HCT116 (cell line): ENCODE results near the gene HSD17B3. TPM values are rescaled to one million over a fixed set of nuclear protein-coding genes. Genes with fewer than 3 reads are reported as not detected.

Experiments
- ATAC-seq: fragments of 200-7000 bp; cut with Tn5 transposase; 2 replicates; pipeline ENCODE4 v1.9.1; 2020; ENCODE audit warnings: mild to moderate bottlenecking, moderate library complexity
- BruUV-seq: library from RNA; stranded (reverse); fragments of 400-500 nt; replicated peaks from 2 replicates; lab custom pipeline; 2021; lab: Mats Ljungman, UMichigan
- CTCF ChIA-PET: fragments of 300-600 bp; sonication (Branson Sonifier 250); formaldehyde crosslinking; loops from one replicate; lab custom pipeline; 2021; ENCODE audit warnings: antibody characterized with exemption; lab: Charles Lee
- POLR2A ChIA-PET: fragments of 300-600, 350-600 bp; sonication (Branson Sonifier 250); formaldehyde crosslinking; loops from one replicate; lab custom pipeline; 2021; ENCODE audit warnings: antibody characterized with exemption; lab: Charles Lee
- RAD21 ChIA-PET, 2 experiments: fragments of 300-600 bp; sonication (Branson Sonifier 250); formaldehyde crosslinking; loops; one replicate each; lab custom pipeline; 2023; ENCODE audit warnings: low total read pairs in 2 of 2; ENCODE audit not compliant: uncharacterized antibody in 2 of 2, unreplicated experiment in 2 of 2, low non-redundant PET in 1 of 2; lab: Charles Lee
- DNase-seq: peaks from one replicate; pipeline ENCODE4 v3.0.0-alpha.2; 2010; ENCODE audit warnings: low read depth, low spot score
- H2AFZ ChIP-seq: fragments of 200-600 bp; shearing (Covaris generic), sonication (generic); 2 replicates; pipeline ENCODE4 v1.6.1; 2017; ENCODE audit warnings: low read depth, mixed run types, mixed read lengths, antibody characterized with exemption, low read length; ENCODE audit not compliant: poor library complexity, severe bottlenecking
- H3K27ac ChIP-seq: 2 replicates; pipeline ENCODE4 v1.5.1; 2012; ENCODE audit warnings: low read depth, low read length
- H3K27me3 ChIP-seq: fragments of 200-600 bp; sonication (generic); 2 replicates; pipeline ENCODE4 v1.6.1; 2016; ENCODE audit warnings: mixed run types, low read length, mixed read lengths; ENCODE audit not compliant: insufficient read depth
- H3K36me3 ChIP-seq, 2 experiments: fragments of 200-500 bp in 1 of 2; fragments of 200-600 bp in 1 of 2; sonication (Bioruptor generic) in 1 of 2; sonication (generic) in 1 of 2; 2 replicates each; pipeline versions ENCODE4 v1.5.1 to v1.6.1; 2014 to 2016; ENCODE audit warnings: low read length in 2 of 2, inconsistent platforms in 1 of 2, mixed read lengths in 1 of 2, mixed run types in 1 of 2; ENCODE audit not compliant: insufficient read depth in 2 of 2, control insufficient read depth in 1 of 2
- H3K4me1 ChIP-seq, 2 experiments: fragments of 200-600 bp in 1 of 2; sonication (generic) in 1 of 2; 2 replicates each; pipeline versions ENCODE4 v1.5.1 to v1.6.1; 2012 to 2017; ENCODE audit warnings: low read length in 2 of 2, inconsistent platforms in 1 of 2, mild to moderate bottlenecking in 1 of 2, mixed read lengths in 1 of 2, mixed run types in 1 of 2, moderate library complexity in 1 of 2; ENCODE audit not compliant: insufficient read depth in 2 of 2, control insufficient read depth in 1 of 2
- H3K4me2 ChIP-seq: fragments of 200-600 bp; sonication (generic); 2 replicates; pipeline ENCODE4 v1.6.1; 2017; ENCODE audit warnings: mixed run types, low read length, mixed read lengths
- H3K4me3 ChIP-seq, 2 experiments: fragments of 200-600 bp in 1 of 2; sonication (generic) in 1 of 2; replicated peaks in 1 of 2; 2 replicates each; pipeline ENCODE4 v1.5.1; 2011 to 2016; ENCODE audit warnings: low read length in 2 of 2, control low read depth in 1 of 2, low read depth in 1 of 2, mild to moderate bottlenecking in 1 of 2, mixed read lengths in 1 of 2, mixed run types in 1 of 2
- H3K79me2 ChIP-seq: fragments of 200-600 bp; sonication (generic); 2 replicates; pipeline ENCODE4 v1.6.1; 2017; ENCODE audit warnings: mild to moderate bottlenecking, mixed run types, low read length, moderate library complexity, mixed read lengths; ENCODE audit not compliant: insufficient read depth
- H3K9ac ChIP-seq: fragments of 200-600 bp; sonication (generic); 2 replicates; pipeline ENCODE4 v1.6.1; 2016; ENCODE audit warnings: low read length, mixed read lengths
- H3K9me2 ChIP-seq: fragments of 200-600 bp; sonication (generic), shearing (Covaris generic); 2 replicates; pipeline ENCODE4 v1.6.1; 2017; ENCODE audit warnings: mixed run types, mild to moderate bottlenecking, moderate library complexity; ENCODE audit not compliant: insufficient read depth
- H3K9me3 ChIP-seq, 2 experiments: fragments of 200-500 bp in 1 of 2; fragments of 200-600 bp in 1 of 2; sonication (Bioruptor generic) in 1 of 2; sonication (generic) in 1 of 2; 2 replicates each; pipeline ENCODE4 v1.6.1; 2014 to 2017; ENCODE audit warnings: low read length in 2 of 2, mixed read lengths in 2 of 2, inconsistent platforms in 1 of 2, low read depth in 1 of 2, mild to moderate bottlenecking in 1 of 2, mixed run types in 1 of 2, moderate library complexity in 1 of 2; ENCODE audit not compliant: control insufficient read depth in 1 of 2, insufficient read depth in 1 of 2
- H4K20me1 ChIP-seq: fragments of 200-600 bp; sonication (generic), shearing (Covaris generic); 2 replicates; pipeline ENCODE4 v1.6.1; 2017; ENCODE audit warnings: mixed run types, mild to moderate bottlenecking, moderate library complexity; ENCODE audit not compliant: insufficient read depth
- CTCF ChIP-seq, 3 experiments: fragments of 200-600 bp in 1 of 3; sonication (generic) in 1 of 3; IDR thresholded peaks in 2 of 3; conservative IDR thresholded peaks in 1 of 3; 2 replicates each; pipeline ENCODE4 v1.5.1; 2012 to 2017; ENCODE audit warnings: low read depth in 2 of 3, low read length in 2 of 3, antibody characterized with exemption in 1 of 3, borderline replicate concordance in 1 of 3, control low read depth in 1 of 3, mild to moderate bottlenecking in 1 of 3, mixed read lengths in 1 of 3, mixed run types in 1 of 3, moderate library complexity in 1 of 3; ENCODE audit not compliant: insufficient read depth in 1 of 3
- ELF1 ChIP-seq: IDR thresholded peaks from 2 replicates; pipeline ENCODE4 v1.6.1; 2012; ENCODE audit warnings: low read depth, borderline replicate concordance
- EZH2 ChIP-seq: fragments of 200-600 bp; sonication (generic); IDR thresholded peaks from 2 replicates; pipeline ENCODE4 v1.6.1; 2017; ENCODE audit warnings: antibody characterized with exemption, mixed run types
- EZH2phosphoT487 ChIP-seq: fragments of 200-600 bp; IDR thresholded peaks from 2 replicates; pipeline ENCODE4 v1.6.1; 2018; ENCODE audit warnings: antibody characterized with exemption, borderline replicate concordance
- POLR2AphosphoS5 ChIP-seq: IDR thresholded peaks from 2 replicates; pipeline ENCODE4 v1.6.1; 2011; ENCODE audit warnings: mild to moderate bottlenecking, low read depth, low read length, moderate library complexity
- RAD21 ChIP-seq: IDR thresholded peaks from 2 replicates; pipeline ENCODE4 v1.6.1; 2012; ENCODE audit warnings: low read depth, mild to moderate bottlenecking
- SP1 ChIP-seq: IDR thresholded peaks from 2 replicates; pipeline ENCODE4 v1.6.1; 2012; ENCODE audit warnings: low read depth
- TCF7L2 ChIP-seq: IDR thresholded peaks from 2 replicates; pipeline ENCODE4 v1.7.0; 2011; ENCODE audit warnings: borderline replicate concordance, inconsistent platforms; ENCODE audit not compliant: insufficient read depth, insufficient read length; ENCODE audit errors: extremely low read depth
- YY1 ChIP-seq: IDR thresholded peaks from 2 replicates; pipeline ENCODE4 v1.6.1; 2011; ENCODE audit warnings: low read length, low read depth, moderate library complexity, mild to moderate bottlenecking; ENCODE audit not compliant: insufficient replicate concordance; ENCODE audit errors: extremely low read depth
- ZBTB33 ChIP-seq: IDR thresholded peaks from 2 replicates; pipeline ENCODE4 v1.6.1; 2011; ENCODE audit warnings: mild to moderate bottlenecking, low read length, moderate library complexity; ENCODE audit not compliant: insufficient replicate concordance; ENCODE audit errors: extremely low read depth
- ZFX ChIP-seq: fragments of 450-650 bp; IDR thresholded peaks from 2 replicates; pipeline ENCODE4 v1.6.1; 2017
- intact Hi-C: fragments of 100-400 bp; cut with micrococcal nuclease; formaldehyde crosslinking; loops from 2 replicates; pipeline ENCODE4 v1.10.0; 2022
- total RNA-seq: library from RNA; stranded (reverse); gene quantifications from one replicate; pipeline ENCODE4 v1.2.1, GENCODE V29; 2021; ENCODE audit not compliant: unreplicated experiment

Gene HSD17B3
- total RNA-seq, 1 experiment from 2014 or later = 0.37 TPM

GRCh38 chr9:96345551-96345950 lies 43.6 kb upstream of the HSD17B3 start:
- intact Hi-C loops = no loop called here
- peak overlapping the region; percentile 45 for H3K27ac ChIP-seq
- DNase-seq (no peak), ATAC-seq (no peak)
- H2AFZ ChIP-seq = no peak overlapping the region
- no peak overlapping the region for H3K4me3 ChIP-seq
- no peak overlapping the region for H3K4me2 ChIP-seq
- ChIA-PET POLR2A (no interaction called here), CTCF (no interaction called here), RAD21 (no interaction called here)
- TF ChIP-seq CTCF (IDR thresholded peaks at IDR 0.05 in 2 of 3, conservative IDR thresholded peaks at IDR 0.05 in 1 of 3; ENCODE audit: borderline replicate concordance in 1 of 3, insufficient read depth in 1 of 3, low read depth in 2 of 3, low read length in 2 of 3) (no peak), EZH2phosphoT487 (no peak), TCF7L2 (no peak), YY1 (no peak), ZFX (no peak), EZH2 (no peak), ELF1 (no peak), POLR2AphosphoS5 (no peak), ZBTB33 (no peak), RAD21 (no peak), SP1 (no peak)
- H4K20me1 ChIP-seq = no peaks in the 10 kb centered on the region
- H3K9me2 ChIP-seq = no peaks in the 10 kb centered on the region
- no peaks in the 10 kb centered on the region for H3K79me2 ChIP-seq
- no peak overlapping the region for H3K9ac ChIP-seq
- no peaks in the 10 kb centered on the region for H3K27me3 ChIP-seq
- BruUV-seq = no TSS peak
- H3K9me3 ChIP-seq = no peaks in the 10 kb centered on the region
- peaks cover 44 to 50% of the 10 kb centered on the region in 2 experiments for H3K4me1 ChIP-seq
- H3K36me3 ChIP-seq = peaks cover 0 to 14% of the 10 kb centered on the region in 2 experiments; a peak in 2 of 4 replicates
